ENCODE results near the gene LHFPL3. TPM values are rescaled to one million over a fixed set of nuclear protein-coding genes. Genes with fewer than 3 reads are reported as not detected.

The LHFPL3 gene
- total and polyA plus RNA-seq, 5 donors from 2014 or later = not detected

GRCh38 chr7:104299777-104300176 lies 28.6 kb upstream of the LHFPL3 start:
- no peaks in the 10 kb centered on the region for H3K4me1 ChIP-seq (ENCODE audit: control insufficient read depth, insufficient read depth, low read length, poor library complexity, severe bottlenecking)
- DNase-seq (no peak), ATAC-seq (ENCODE audit: low read depth in 2 of 2) (no peak)
- H3K27me3 ChIP-seq (ENCODE audit: control insufficient read depth, insufficient read depth, low read length) = no peaks in the 10 kb centered on the region
- H3K36me3 ChIP-seq (ENCODE audit: control insufficient read depth, insufficient read depth, low read length) = no peaks in the 10 kb centered on the region
- no peaks in the 10 kb centered on the region for H3K9me3 ChIP-seq (ENCODE audit: control insufficient read depth in 2 of 2, low read length in 2 of 2)
- H3K36me3 Mint-ChIP-seq = no peaks in the 10 kb centered on the region
- peak overlapping the region in 1 of 3 donors; percentile 16 for H3K27ac Mint-ChIP-seq
- H3K9me3 Mint-ChIP-seq = peaks cover 0 to 6% (median 2%) of the 10 kb centered on the region in 7 donors
- no peak overlapping the region for H3K4me3 ChIP-seq (ENCODE audit: low read depth, low read length)
- H3K27me3 Mint-ChIP-seq = no peaks in the 10 kb centered on the region
- H3K4me3 Mint-ChIP-seq = no peak overlapping the region
- H3K27ac ChIP-seq (ENCODE audit: insufficient read depth, low read length, poor library complexity, severe bottlenecking) = no peak overlapping the region
- H3K4me1 Mint-ChIP-seq = no peaks in the 10 kb centered on the region

GRCh38 chr7:104306793-104307192 lies 21.6 kb upstream of the LHFPL3 start:
- Histone ChIP-seq H3K9me3 (ENCODE audit: control insufficient read depth in 2 of 2, low read length in 2 of 2) (no peaks in the 10 kb centered on the region), H3K36me3 (ENCODE audit: control insufficient read depth, insufficient read depth, low read length) (no peaks in the 10 kb centered on the region), H3K4me3 (ENCODE audit: low read depth, low read length) (no peak overlapping the region), H3K27me3 (ENCODE audit: control insufficient read depth, insufficient read depth, low read length) (no peaks in the 10 kb centered on the region), H3K4me1 (ENCODE audit: control insufficient read depth, insufficient read depth, low read length, poor library complexity, severe bottlenecking) (no peaks in the 10 kb centered on the region), H3K27ac (ENCODE audit: insufficient read depth, low read length, poor library complexity, severe bottlenecking) (no peak overlapping the region)
- H3K27me3 Mint-ChIP-seq = no peaks in the 10 kb centered on the region
- no peaks in the 10 kb centered on the region for H3K4me1 Mint-ChIP-seq
- ATAC-seq (ENCODE audit: low read depth in 2 of 2) (no peak), DNase-seq (no peak)
- H3K9me3 Mint-ChIP-seq = peaks cover 0 to 3% (median 0%) of the 10 kb centered on the region in 7 donors
- no peaks in the 10 kb centered on the region for H3K36me3 Mint-ChIP-seq
- H3K4me3 Mint-ChIP-seq = no peak overlapping the region
- H3K27ac Mint-ChIP-seq = peak overlapping the region in 1 of 3 donors; percentile 29

DNA sequence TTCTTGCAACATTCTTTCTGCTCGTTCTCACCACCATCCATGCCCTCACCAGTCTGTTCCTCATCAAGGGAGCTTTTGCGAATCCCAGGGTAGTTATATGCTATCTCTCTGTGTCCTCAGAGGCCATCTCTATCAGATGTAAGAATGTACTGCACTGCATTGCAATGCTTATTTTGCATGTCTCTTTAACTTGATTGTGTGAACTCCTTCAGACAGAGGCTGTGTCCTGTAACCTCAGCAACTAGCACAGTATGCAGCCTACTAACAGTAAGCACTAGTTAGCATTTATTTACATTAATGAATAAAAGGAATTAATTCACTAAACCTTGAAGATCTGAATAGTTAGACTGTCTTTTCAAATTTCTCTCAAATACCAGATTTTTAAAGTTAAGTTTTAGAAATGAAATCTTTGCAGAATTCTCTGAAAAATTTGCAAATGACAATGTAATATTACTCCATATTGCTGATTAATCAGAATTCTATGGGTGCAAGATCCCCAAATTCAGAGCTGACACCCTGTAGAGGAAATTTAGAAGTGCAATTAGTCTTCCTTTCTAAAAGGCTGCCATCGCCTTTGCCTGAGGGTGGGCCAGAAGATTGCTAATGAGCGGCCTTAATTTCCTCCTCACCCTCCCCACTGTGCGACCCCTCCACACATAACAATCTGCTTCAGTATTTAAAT lies 10.3 kb upstream of the LHFPL3 start:
- H3K27ac Mint-ChIP-seq = no peak overlapping the region
- Histone ChIP-seq H3K27ac (ENCODE audit: insufficient read depth, low read length, poor library complexity, severe bottlenecking) (no peak overlapping the region), H3K4me3 (ENCODE audit: low read depth, low read length) (no peak overlapping the region), H3K27me3 (ENCODE audit: control insufficient read depth, insufficient read depth, low read length) (peaks cover 3% of the 10 kb centered on the region), H3K36me3 (ENCODE audit: control insufficient read depth, insufficient read depth, low read length) (no peaks in the 10 kb centered on the region), H3K9me3 (ENCODE audit: control insufficient read depth in 2 of 2, low read length in 2 of 2) (no peaks in the 10 kb centered on the region), H3K4me1 (ENCODE audit: control insufficient read depth, insufficient read depth, low read length, poor library complexity, severe bottlenecking) (no peaks in the 10 kb centered on the region)
- peaks cover 0 to 21% (median 10%) of the 10 kb centered on the region in 7 donors for H3K9me3 Mint-ChIP-seq
- H3K4me1 Mint-ChIP-seq = no peaks in the 10 kb centered on the region
- no peak for DNase-seq
- peaks cover 8% of the 10 kb centered on the region for H3K36me3 Mint-ChIP-seq
- H3K27me3 Mint-ChIP-seq = peaks cover 6% of the 10 kb centered on the region
- ATAC-seq (ENCODE audit: low read depth in 2 of 2) = no peak
- H3K4me3 Mint-ChIP-seq = no peak overlapping the region

DNA sequence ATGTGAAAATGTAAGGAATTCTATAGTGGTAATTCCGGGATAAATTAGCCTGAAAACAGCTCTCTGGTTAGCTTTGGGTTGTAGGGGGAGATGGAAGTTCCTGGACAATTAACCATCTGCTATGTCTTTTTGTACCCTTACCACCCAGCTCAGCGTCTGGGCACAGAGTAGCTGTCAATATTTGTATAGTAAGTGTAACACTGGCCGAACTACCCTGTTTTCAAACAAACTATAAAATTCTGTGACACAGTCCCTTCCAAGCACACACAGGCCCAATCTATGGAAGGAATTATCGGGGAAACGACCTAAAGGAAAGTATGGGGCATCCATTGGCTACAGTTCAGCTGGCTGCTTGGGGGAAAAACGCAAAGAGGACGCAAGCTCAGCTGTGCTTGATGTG lies 869 bp upstream of the LHFPL3 start:
- peaks cover 54% of the 10 kb centered on the region for H3K27me3 Mint-ChIP-seq
- Histone ChIP-seq H3K27me3 (ENCODE audit: control insufficient read depth, insufficient read depth, low read length) (peaks cover 30% of the 10 kb centered on the region), H3K9me3 (ENCODE audit: control insufficient read depth in 2 of 2, low read length in 2 of 2) (no peaks in the 10 kb centered on the region), H3K4me3 (ENCODE audit: low read depth, low read length) (no peak overlapping the region), H3K36me3 (ENCODE audit: control insufficient read depth, insufficient read depth, low read length) (no peaks in the 10 kb centered on the region), H3K27ac (ENCODE audit: insufficient read depth, low read length, poor library complexity, severe bottlenecking) (no peak overlapping the region), H3K4me1 (ENCODE audit: control insufficient read depth, insufficient read depth, low read length, poor library complexity, severe bottlenecking) (peaks cover 6% of the 10 kb centered on the region)
- no peak overlapping the region for H3K27ac Mint-ChIP-seq
- no peak for ATAC-seq (ENCODE audit: low read depth in 2 of 2)
- H3K4me3 Mint-ChIP-seq = peak overlapping the region in 1 of 4 donors; percentile 53
- peaks cover 0 to 6% (median 0%) of the 10 kb centered on the region in 7 donors for H3K9me3 Mint-ChIP-seq
- no peaks in the 10 kb centered on the region for H3K36me3 Mint-ChIP-seq
- no peak for DNase-seq
- H3K4me1 Mint-ChIP-seq = peaks cover 2 to 17% (median 9%) of the 10 kb centered on the region in 4 donors

GRCh38 chr7:104327938-104328295 lies 486 bp upstream of the LHFPL3 start:
- Mint-ChIP-seq H3K4me1 (peaks cover 2 to 17% (median 9%) of the 10 kb centered on the region in 4 donors), H3K9me3 (peaks cover 0 to 6% (median 0%) of the 10 kb centered on the region in 7 donors), H3K27ac (no peak overlapping the region), H3K27me3 (peaks cover 54% of the 10 kb centered on the region), H3K4me3 (peak overlapping the region in 1 of 4 donors; percentile 53), H3K36me3 (no peaks in the 10 kb centered on the region)
- Histone ChIP-seq H3K27ac (ENCODE audit: insufficient read depth, low read length, poor library complexity, severe bottlenecking) (no peak overlapping the region), H3K4me1 (ENCODE audit: control insufficient read depth, insufficient read depth, low read length, poor library complexity, severe bottlenecking) (peaks cover 6% of the 10 kb centered on the region), H3K27me3 (ENCODE audit: control insufficient read depth, insufficient read depth, low read length) (peaks cover 30% of the 10 kb centered on the region), H3K36me3 (ENCODE audit: control insufficient read depth, insufficient read depth, low read length) (no peaks in the 10 kb centered on the region), H3K9me3 (ENCODE audit: control insufficient read depth in 2 of 2, low read length in 2 of 2) (no peaks in the 10 kb centered on the region), H3K4me3 (ENCODE audit: low read depth, low read length) (no peak overlapping the region)
- DNase-seq = no peak
- no peak for ATAC-seq (ENCODE audit: low read depth in 2 of 2)

DNA sequence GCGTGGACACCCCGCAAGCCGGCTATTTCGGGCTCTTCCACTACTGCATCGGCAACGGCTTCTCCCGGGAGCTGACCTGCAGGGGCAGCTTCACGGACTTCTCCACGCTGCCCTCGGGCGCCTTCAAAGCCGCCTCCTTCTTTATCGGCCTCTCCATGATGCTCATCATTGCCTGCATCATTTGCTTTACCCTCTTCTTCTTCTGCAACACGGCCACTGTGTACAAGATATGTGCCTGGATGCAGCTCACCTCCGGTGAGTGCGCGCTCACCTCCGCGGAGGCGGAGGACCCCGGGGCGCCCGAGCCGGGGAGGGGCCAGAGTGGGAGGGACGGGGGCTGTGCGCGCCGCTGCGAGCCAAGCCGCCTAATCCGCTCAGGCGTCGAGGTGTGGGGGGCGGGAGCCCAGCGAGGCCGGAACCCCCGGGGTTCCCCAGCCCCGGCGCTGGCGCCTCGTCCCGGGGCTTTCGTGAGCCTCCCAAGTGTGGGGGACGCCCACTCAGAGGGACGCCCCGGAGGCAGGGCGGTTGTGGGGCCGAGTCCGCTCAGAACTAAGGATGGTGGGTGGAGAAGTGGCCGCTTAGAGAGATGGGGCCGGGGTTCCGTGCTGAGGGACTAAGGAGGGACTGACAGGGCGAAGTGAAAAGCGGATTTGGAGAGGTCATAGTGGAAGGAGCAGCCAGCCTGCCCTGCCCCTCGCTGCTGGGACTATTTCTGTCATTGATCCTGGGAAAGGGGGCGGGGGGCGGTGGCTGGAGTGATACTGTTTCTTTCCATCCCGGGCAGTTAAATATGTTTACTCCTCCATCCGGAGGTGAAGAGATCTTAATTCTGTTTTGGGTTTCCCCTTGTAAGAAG lies 795 bp downstream of the LHFPL3 start:
- no peaks in the 10 kb centered on the region for H3K36me3 Mint-ChIP-seq
- H3K4me3 ChIP-seq (ENCODE audit: low read depth, low read length) = no peak overlapping the region
- no peak for DNase-seq

GRCh38 chr7:104341546-104341945 lies 13.1 kb downstream of the LHFPL3 start:
- no peak for DNase-seq
- no peaks in the 10 kb centered on the region for H3K4me1 Mint-ChIP-seq
- H3K36me3 Mint-ChIP-seq = no peaks in the 10 kb centered on the region
- no peak overlapping the region for H3K27ac ChIP-seq (ENCODE audit: insufficient read depth, low read length, poor library complexity, severe bottlenecking)
- no peaks in the 10 kb centered on the region for H3K36me3 ChIP-seq (ENCODE audit: control insufficient read depth, insufficient read depth, low read length)
- ATAC-seq (ENCODE audit: low read depth in 2 of 2) = no peak
- H3K4me1 ChIP-seq (ENCODE audit: control insufficient read depth, insufficient read depth, low read length, poor library complexity, severe bottlenecking) = no peaks in the 10 kb centered on the region
- no peaks in the 10 kb centered on the region for H3K9me3 ChIP-seq (ENCODE audit: control insufficient read depth in 2 of 2, low read length in 2 of 2)
- H3K9me3 Mint-ChIP-seq = peaks cover 0 to 1% (median 0%) of the 10 kb centered on the region in 7 donors
- peaks cover 6% of the 10 kb centered on the region for H3K27me3 Mint-ChIP-seq
- no peaks in the 10 kb centered on the region for H3K27me3 ChIP-seq (ENCODE audit: control insufficient read depth, insufficient read depth, low read length)
- no peak overlapping the region for H3K4me3 ChIP-seq (ENCODE audit: low read depth, low read length)
- H3K4me3 Mint-ChIP-seq = no peak overlapping the region
- peak overlapping the region in 1 of 3 donors; percentile 48 for H3K27ac Mint-ChIP-seq

More for the DNA sequence above, 795 bp downstream of the LHFPL3 start:
- Mint-ChIP-seq H3K4me3 (no peak overlapping the region), H3K27ac (no peak overlapping the region), H3K4me1 (peaks cover 2 to 17% (median 9%) of the 10 kb centered on the region in 4 donors), H3K27me3 (peaks cover 58% of the 10 kb centered on the region), H3K9me3 (peaks cover 0 to 6% (median 0%) of the 10 kb centered on the region in 7 donors)
- Histone ChIP-seq H3K36me3 (ENCODE audit: control insufficient read depth, insufficient read depth, low read length) (no peaks in the 10 kb centered on the region), H3K9me3 (ENCODE audit: control insufficient read depth in 2 of 2, low read length in 2 of 2) (no peaks in the 10 kb centered on the region), H3K27me3 (ENCODE audit: control insufficient read depth, insufficient read depth, low read length) (peaks cover 29% of the 10 kb centered on the region), H3K27ac (ENCODE audit: insufficient read depth, low read length, poor library complexity, severe bottlenecking) (no peak overlapping the region), H3K4me1 (ENCODE audit: control insufficient read depth, insufficient read depth, low read length, poor library complexity, severe bottlenecking) (peaks cover 6% of the 10 kb centered on the region)
- no peak for ATAC-seq (ENCODE audit: low read depth in 2 of 2)

Data from CD4-positive, CD25-positive, alpha-beta regulatory T cell (primary cell).